Measurements from ENCODE around the gene OR52A1. TPM values are rescaled to one million over a fixed set of nuclear protein-coding genes. Genes with fewer than 3 reads are reported as not detected.

The OR52A1 gene
- total RNA-seq, 2 experiments from 2014 or later, result not detected

DNA sequence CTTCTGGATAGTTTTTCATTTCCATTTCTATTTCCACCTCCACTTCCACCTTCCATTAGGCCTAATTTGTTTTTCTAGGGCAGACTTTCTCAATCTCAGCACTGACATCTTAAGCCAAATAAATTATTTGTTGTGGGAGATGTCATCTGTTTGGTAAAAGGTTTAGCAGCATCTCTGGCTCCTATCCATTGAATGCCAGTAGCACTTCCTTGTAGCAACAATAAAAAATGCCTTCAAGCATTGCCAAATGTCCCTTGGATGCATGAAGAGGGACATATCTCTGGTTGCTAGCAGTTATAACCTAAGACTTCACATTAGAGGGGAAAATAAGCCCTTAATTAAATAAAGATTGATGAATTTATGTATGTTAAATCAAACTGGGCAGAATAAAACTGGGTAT, 18.3 kb downstream of the OR52A1 start:
- no peaks in the 10 kb centered on the region for H3K36me3 Mint-ChIP-seq (ENCODE audit: low read depth)
- no peaks in the 10 kb centered on the region for H3K4me1 Mint-ChIP-seq (ENCODE audit: low read depth)
- no peaks in the 10 kb centered on the region for H3K9me3 Mint-ChIP-seq
- DNase-seq (no peak), ATAC-seq (no peak)
- TF ChIP-seq, protein P1, sequence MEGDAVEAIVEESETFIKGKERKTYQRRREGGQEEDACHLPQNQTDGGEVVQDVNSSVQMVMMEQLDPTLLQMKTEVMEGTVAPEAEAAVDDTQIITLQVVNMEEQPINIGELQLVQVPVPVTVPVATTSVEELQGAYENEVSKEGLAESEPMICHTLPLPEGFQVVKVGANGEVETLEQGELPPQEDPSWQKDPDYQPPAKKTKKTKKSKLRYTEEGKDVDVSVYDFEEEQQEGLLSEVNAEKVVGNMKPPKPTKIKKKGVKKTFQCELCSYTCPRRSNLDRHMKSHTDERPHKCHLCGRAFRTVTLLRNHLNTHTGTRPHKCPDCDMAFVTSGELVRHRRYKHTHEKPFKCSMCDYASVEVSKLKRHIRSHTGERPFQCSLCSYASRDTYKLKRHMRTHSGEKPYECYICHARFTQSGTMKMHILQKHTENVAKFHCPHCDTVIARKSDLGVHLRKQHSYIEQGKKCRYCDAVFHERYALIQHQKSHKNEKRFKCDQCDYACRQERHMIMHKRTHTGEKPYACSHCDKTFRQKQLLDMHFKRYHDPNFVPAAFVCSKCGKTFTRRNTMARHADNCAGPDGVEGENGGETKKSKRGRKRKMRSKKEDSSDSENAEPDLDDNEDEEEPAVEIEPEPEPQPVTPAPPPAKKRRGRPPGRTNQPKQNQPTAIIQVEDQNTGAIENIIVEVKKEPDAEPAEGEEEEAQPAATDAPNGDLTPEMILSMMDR (IDR thresholded peaks at IDR 0.05), result no peak
- ChIA-PET POLR2A (no interaction called here), CTCF (no interaction called here)
- H3K27ac Mint-ChIP-seq, result no peak overlapping the region
- intact Hi-C loops (cut with micrococcal nuclease), result no loop called here
- no peak overlapping the region for H3K4me3 Mint-ChIP-seq
- H3K27me3 Mint-ChIP-seq, result peaks cover 4% of the 10 kb centered on the region

DNA sequence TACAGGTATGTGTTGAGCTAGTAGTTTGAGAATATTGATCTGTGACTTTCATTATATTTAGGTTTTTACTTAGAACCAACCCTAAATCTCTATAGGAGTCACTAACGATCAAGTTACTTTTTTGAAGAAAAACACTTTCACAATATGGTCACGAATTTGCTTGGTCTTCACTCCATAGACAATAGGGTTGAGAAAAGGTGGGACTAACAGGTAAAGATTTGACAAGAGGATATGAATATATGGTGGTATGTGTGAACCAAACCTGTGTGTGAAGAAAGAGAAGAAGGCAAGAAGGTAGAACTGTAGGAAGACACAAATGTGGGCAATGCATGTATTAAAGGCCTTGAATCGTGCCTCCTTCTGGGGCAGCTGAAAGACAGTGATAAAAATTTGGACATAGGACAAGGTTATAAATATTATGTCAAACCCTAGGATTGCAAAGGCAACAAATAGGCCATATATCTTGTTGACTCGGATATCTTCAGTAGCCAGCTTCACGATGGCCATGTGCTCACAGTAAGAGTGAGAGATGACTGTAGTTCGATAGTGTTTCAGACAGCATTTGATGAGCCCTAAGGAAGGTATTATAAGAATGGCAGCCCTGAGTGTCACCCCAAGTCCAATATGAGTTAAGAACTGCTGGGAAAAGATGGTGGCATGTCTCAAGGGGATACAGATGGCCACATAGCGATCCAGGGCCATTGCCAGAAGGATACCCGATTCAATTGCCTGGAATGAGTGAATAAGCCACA, 22.8 kb downstream of the OR52A1 start:
- no peaks in the 10 kb centered on the region for H3K9me3 Mint-ChIP-seq
- DNase-seq (no peak), ATAC-seq (no peak)
- TF ChIP-seq, protein P1 (IDR thresholded peaks at IDR 0.05), result no peak
- H3K36me3 Mint-ChIP-seq (ENCODE audit: low read depth), result no peaks in the 10 kb centered on the region
- H3K4me3 Mint-ChIP-seq, result no peak overlapping the region
- ChIA-PET POLR2A (no interaction called here), CTCF (no interaction called here)
- intact Hi-C loops (cut with micrococcal nuclease), result no loop called here
- peaks cover 4% of the 10 kb centered on the region for H3K27me3 Mint-ChIP-seq
- no peak overlapping the region for H3K27ac Mint-ChIP-seq
- H3K4me1 Mint-ChIP-seq (ENCODE audit: low read depth), result no peaks in the 10 kb centered on the region

DNA sequence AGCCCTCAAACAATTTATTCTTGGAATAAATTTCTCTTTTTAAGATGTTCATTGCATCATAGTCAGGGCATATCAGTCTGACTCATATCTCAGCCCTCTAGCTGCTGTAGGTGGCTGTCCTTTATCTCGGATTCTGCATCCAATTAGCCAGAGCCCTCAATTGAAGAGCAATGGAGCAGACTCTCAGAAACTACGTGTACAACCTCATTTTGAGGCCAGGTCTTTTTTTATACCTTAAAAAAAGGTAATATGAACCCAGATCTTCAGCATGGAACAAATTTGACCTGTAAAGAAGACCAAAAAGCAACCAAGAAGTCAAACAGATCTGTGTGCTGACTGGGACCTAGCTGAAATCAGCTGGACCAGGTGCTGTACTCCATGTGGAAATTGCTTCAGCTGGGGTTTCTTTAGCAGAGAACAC, 25.1 kb downstream of the OR52A1 start:
- DNase-seq, result no peak
- no peaks in the 10 kb centered on the region for H3K4me1 Mint-ChIP-seq (ENCODE audit: low read depth)
- TF ChIP-seq, protein P1 (IDR thresholded peaks at IDR 0.05), result no peak
- CTCF ChIA-PET, result no interaction called here
- intact Hi-C loops (cut with micrococcal nuclease), result loop anchor here (10.0 kb wide), 2 partner anchors 155 to 675 kb away; partner anchors contain the start of gene OR52N2
- H3K9me3 Mint-ChIP-seq, result no peaks in the 10 kb centered on the region
- H3K27me3 Mint-ChIP-seq, result peaks cover 4% of the 10 kb centered on the region
- no peak overlapping the region for H3K4me3 Mint-ChIP-seq
- POLR2A ChIA-PET, result interaction anchor here (0.7 kb wide), 1 partner anchor 748 kb away, joined by 3 read pairs; no protein-coding TSS in a partner anchor
- H3K36me3 Mint-ChIP-seq (ENCODE audit: low read depth), result no peaks in the 10 kb centered on the region
- no peak overlapping the region for H3K27ac Mint-ChIP-seq
- no peak for ATAC-seq

DNA sequence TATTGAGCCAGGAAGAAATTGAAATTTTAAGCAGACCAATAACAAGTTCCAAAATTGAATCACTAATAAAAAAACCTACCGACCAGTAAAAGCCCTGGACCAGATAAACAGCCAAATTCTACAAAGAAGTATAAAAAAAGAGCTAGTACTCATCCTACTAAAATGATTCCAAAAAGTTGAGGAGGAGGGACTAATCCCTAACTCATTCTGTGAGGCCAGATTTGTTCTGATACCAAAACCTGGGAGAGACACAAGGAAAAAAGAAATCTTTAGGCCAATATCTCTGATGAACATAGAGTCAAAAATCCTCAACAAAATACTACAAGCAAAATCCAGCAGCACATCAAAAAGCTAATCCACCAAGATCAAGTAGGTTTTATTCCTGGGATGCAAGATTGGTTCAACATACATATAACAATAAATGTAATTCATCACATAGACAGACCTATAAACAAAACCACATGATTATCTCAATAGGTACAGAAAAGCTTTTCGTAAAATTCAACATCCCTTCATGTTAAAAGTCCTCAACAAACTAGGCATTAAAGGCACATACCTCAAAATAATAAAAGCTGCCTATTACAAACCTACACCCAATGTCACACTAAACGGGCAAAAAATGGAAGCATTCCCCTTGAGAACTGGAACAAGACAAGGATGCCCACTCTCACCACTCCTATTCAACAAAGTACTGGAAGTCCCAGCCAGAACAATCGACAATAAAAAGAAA, 29.5 kb downstream of the OR52A1 start:
- CTCF ChIA-PET, result interaction anchor here (0.7 to 2.5 kb wide), 7 partner anchors 9 to 771 kb away, joined by 3 to 19 read pairs (median 5); no protein-coding TSS in a partner anchor
- no peak overlapping the region for H3K4me3 Mint-ChIP-seq
- TF ChIP-seq, protein P1 (IDR thresholded peaks at IDR 0.05), result no peak
- no peaks in the 10 kb centered on the region for H3K36me3 Mint-ChIP-seq (ENCODE audit: low read depth)
- no peaks in the 10 kb centered on the region for H3K9me3 Mint-ChIP-seq
- DNase-seq (no peak), ATAC-seq (no peak)
- intact Hi-C loops (cut with micrococcal nuclease), result loop anchor here (5.0 to 10.0 kb wide), 3 partner anchors 160 to 680 kb away; partner anchors contain the start of genes OR51M1 and OR52N2
- POLR2A ChIA-PET, result no interaction called here
- peaks cover 14% of the 10 kb centered on the region for H3K27me3 Mint-ChIP-seq
- H3K27ac Mint-ChIP-seq, result no peak overlapping the region
- no peaks in the 10 kb centered on the region for H3K4me1 Mint-ChIP-seq (ENCODE audit: low read depth)
